Stimulated activated naive CD8-positive, alpha-beta T cell treated with anti-CD3 and anti-CD28 coated beads, Interleukin-15, Interleukin-2, amounts not matched to agents 100 U/mL and 50 U/mL, for 24 hours (primary cell): Measurements from ENCODE around the gene GRIP1.

ENCODE experiments used
- ATAC-seq: fragments of 150-1000 bp; cut with Tn5 transposase; one replicate; pipeline ENCODE4 v1.10.0; 2021
- DNase-seq: peaks from one replicate; pipeline ENCODE4 v3.0.0; 2021

GRIP1 gene, protein sequence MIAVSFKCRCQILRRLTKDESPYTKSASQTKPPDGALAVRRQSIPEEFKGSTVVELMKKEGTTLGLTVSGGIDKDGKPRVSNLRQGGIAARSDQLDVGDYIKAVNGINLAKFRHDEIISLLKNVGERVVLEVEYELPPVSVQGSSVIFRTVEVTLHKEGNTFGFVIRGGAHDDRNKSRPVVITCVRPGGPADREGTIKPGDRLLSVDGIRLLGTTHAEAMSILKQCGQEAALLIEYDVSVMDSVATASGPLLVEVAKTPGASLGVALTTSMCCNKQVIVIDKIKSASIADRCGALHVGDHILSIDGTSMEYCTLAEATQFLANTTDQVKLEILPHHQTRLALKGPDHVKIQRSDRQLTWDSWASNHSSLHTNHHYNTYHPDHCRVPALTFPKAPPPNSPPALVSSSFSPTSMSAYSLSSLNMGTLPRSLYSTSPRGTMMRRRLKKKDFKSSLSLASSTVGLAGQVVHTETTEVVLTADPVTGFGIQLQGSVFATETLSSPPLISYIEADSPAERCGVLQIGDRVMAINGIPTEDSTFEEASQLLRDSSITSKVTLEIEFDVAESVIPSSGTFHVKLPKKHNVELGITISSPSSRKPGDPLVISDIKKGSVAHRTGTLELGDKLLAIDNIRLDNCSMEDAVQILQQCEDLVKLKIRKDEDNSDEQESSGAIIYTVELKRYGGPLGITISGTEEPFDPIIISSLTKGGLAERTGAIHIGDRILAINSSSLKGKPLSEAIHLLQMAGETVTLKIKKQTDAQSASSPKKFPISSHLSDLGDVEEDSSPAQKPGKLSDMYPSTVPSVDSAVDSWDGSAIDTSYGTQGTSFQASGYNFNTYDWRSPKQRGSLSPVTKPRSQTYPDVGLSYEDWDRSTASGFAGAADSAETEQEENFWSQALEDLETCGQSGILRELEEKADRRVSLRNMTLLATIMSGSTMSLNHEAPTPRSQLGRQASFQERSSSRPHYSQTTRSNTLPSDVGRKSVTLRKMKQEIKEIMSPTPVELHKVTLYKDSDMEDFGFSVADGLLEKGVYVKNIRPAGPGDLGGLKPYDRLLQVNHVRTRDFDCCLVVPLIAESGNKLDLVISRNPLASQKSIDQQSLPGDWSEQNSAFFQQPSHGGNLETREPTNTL

DNA sequence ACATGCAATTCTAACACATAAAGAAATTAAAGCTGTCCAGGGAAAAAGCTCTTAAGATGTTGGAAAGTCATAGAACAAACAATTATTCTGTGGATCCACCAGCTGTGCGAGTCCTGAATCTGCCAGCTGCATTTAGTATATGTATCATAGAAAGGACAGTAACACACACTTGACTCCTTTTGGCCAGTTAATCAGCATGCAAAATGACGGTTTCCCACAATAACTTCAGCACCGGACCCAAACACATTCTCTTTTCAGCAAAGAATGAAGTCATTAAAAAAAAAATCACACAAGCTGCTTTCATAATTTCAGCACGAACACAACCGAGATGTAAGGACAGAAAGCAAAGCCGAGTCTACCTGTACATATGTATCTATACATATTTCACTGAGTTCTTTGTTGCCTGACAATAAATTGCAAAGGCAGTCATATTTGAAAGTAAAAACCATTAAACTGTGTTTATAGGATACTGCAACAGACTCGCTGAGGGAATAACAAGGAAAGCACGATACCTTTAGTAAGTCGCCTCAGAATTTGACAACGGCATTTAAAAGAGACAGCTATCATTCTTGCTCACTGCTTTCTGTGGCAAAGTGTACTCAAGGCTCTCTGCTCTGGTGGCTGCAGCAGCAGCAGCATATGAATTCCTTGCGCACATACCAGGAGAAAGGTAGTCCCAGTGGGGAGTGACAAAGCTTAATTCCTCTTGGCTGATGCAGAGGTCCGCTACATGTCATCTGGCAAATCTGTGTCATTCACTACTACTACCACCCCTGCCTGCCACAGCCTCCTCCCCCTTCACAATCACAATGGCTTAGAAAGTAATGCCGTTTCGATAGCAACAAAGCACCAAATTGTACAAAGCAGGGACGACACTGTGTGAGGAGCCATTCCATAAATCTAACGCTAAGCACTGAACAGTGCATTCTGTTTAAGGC lies at the start of gene GRIP1:
Gene GRIP1, minus strand, starts transcription at position 739 of the 938 bp plus-strand sequence. Its CDS starts 172 bp downstream, at position 567.
- no peak for DNase-seq
- ATAC-seq = no peak

DNA sequence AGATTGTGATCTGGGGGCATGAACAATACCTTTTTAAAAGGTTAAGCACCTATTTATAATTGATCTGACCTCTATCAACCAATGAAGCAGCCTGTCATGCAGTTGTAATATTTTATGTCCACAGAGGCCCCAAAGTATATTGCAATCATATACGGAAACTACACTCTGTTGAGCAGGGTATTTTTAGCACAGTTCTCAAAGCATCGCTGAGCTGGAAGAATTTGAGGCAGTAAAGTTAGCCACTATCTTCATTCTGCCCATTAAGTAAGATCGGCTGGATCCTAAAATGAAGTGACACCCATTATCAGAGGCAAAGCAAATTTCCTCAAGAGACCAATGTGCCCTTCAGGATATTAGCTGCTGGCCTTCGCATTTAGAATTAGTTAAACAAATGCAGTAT lies 47.7 kb upstream of the GRIP1 start:
- no peak for DNase-seq
- no peak for ATAC-seq

DNA sequence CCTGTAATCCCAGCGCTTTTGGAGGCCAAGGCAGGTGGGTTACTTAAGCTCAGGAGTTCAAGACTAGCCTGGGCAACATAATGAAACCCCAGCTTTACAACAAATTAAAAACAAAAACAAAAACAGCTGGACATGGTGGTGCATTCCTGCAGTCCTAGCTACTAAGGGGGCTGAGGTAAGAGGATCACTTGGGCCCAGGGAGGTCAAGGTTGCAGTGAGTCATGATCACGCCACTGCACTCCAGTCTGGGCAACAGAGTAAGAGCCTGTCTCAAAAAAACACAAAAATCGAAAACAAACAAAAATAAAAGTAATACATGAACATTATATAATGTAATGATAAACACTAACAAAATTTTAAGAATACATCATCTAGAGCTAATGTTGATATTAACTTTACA lies 46.2 kb upstream of the GRIP1 start:
- ATAC-seq (no peak), DNase-seq (no peak)

DNA sequence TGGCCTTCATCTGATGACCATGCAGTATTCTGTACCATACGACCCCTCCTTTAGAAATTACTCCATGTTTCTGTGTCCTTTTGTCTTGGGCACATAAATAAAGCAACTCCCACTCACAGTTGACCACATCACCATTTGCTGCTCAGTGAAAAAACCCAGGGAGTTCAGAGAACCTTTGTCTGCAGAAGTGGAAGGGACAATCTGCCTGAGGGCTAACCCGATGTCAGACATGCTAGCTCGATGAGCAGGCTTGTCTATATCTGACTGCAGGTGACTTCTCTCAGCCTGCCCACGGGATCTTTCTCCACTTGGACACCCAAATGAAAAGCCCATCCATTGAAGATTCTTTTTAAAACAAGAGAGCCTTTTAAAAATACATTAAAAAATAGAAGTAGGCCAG lies 45.7 kb upstream of the GRIP1 start:
- DNase-seq (no peak), ATAC-seq (no peak)

DNA sequence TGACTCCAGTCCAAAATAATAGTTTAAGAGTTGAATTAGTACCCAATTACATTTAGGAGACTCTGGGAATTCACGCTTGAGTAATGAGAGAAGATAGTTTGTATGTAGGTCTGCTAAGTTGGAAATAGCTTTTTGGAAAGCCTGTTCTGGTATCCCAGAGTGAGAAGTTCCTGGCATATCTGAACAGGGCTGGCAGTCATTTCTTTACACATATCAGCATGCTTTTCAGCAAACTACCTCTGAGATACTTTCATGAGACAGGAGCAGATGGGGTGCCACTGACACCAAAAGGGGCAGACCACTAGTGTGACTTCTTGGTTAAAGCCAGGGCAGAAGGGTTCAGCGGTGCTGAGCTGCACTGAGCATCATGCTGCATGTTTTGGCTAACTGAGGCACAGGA lies 45.1 kb upstream of the GRIP1 start:
- no peak for DNase-seq
- ATAC-seq = no peak

DNA sequence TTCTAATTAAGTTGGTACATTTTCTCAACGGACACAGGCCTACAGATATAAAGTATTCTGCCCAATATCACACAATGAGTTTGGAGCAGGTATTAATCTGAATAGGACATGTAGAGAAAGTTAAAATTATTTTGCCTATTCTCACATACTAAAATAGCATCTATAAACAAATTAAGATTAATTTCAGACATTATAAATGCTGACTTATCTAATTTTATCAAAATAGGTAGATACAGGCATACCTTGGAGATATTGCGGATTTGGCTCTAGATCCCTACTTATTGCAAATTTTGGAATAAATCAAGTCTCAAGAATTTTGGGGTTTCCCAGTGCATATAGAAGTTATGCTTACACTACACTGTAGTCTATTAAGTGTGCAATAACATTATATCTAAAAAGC lies 41.0 kb upstream of the GRIP1 start:
- ATAC-seq (no peak), DNase-seq (no peak)

DNA sequence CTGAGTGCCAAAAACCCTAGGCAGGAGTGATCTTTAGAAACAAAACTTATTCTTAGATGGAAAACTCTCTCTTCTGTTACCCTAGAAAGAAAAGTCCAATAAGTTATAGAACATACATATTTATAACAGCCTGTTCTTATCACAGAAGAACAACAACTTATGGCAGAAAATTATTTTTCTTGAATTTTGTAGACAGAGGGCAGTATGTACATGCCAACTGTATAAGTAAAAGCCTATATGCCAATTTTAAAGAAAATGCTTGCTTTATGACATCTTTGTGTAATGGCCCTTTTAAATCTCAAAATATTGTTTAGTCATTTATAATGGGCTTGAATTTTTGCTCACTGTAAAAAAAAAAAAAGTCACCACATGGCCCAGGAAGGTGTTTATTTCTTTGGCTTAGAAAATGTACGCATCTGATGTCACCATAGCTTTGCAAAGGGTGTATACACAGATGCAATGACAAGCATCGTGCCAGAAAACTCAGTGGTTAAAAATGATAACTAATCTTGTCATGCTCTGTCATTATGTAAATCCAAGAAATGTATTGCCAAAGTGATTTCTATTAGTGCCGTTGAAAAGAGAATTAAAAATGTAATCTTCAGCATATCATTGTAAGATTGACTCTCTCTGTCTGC lies 38.3 kb upstream of the GRIP1 start:
- DNase-seq = no peak
- no peak for ATAC-seq

DNA sequence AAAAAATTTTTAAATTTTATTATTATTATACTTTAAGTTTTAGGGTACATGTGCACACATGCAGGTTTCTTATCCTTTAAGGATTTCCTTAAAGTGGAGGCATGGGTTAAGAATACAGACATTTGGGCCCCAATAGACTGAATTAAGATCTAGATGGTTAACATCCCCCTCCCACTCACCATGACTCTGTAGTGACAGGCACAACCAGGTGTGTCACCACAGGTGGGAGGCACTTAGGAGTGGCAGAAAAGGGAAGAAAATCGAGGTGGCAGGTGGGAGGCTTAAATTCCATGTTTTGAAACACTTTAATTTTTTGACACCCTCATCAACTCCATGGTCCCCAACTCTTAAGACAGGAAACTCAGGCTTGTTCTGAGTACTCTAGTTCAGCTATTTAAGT lies 37.6 kb upstream of the GRIP1 start:
- peak; percentile 49 for ATAC-seq
- DNase-seq = no peak

DNA sequence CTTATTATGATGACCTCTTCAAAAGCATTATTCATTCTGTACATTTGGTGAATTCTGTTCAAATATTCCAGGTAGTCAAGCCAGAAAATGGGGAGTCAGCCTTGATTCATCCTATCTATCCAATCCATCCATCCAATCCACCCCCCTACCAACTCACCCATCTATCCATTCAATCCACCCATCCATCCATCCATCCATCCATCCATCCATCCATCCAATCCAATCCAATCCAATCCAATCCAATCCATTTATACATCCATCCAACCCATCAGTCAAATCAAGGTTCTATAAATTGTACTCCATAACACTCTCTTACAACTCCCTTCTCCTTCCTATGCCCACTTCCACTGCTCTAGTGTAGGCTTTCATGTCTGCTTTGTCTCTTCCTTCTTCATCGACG lies 35.8 kb upstream of the GRIP1 start:
- no peak for DNase-seq
- no peak for ATAC-seq

DNA sequence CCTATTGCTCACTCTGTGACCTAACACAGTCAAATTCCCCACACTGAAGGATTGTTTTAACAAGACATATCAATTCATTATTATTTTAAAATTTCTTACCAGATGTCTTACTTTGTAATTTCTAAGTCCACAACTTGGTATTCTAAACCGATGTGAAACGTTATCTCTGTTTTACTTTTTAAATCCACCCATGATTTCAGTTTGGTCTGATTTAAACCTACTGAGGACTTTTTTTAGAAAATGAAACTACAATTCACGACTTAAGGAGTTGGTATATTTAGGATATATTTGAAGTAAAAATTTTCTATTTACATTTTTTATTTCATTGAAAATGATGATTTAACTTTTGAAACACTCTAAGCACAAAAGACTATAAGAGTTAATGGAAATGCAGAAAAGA lies 35.1 kb upstream of the GRIP1 start:
- ATAC-seq (no peak), DNase-seq (no peak)

DNA sequence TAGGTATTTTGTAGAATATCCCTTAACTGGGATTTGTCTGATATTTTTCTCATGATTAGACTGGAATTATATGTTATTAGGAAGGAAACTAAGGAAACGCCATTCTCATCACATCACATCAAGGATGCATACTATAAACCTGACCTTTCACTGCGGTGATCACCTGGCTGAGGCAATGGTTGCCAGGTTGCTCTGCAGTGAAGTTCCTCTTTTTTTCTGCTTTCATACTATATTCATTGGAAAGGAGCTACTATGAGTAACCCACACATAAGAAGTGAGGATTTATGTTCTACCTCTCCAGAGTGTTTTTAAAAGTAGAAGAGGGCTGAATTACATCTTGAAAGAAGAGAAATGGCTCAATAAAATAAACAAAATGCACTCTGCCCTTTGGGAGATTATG lies 31.0 kb upstream of the GRIP1 start:
- ATAC-seq = no peak
- no peak for DNase-seq

DNA sequence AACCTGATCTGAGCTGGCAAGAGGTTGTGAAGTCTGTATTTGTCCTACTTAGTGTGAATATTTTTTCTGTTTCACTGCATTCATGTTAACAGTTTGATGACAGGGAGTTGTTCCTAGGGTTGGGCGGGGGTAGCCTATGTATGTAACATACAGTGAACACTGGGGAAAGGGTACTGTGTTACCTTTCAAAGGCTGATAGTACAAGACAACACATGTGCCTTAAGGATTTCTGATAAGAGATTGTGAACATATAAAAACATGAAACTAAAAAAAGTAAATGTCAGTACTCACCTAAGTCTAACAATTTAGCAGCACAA lies 30.5 kb upstream of the GRIP1 start:
- no peak for ATAC-seq
- no peak for DNase-seq

DNA sequence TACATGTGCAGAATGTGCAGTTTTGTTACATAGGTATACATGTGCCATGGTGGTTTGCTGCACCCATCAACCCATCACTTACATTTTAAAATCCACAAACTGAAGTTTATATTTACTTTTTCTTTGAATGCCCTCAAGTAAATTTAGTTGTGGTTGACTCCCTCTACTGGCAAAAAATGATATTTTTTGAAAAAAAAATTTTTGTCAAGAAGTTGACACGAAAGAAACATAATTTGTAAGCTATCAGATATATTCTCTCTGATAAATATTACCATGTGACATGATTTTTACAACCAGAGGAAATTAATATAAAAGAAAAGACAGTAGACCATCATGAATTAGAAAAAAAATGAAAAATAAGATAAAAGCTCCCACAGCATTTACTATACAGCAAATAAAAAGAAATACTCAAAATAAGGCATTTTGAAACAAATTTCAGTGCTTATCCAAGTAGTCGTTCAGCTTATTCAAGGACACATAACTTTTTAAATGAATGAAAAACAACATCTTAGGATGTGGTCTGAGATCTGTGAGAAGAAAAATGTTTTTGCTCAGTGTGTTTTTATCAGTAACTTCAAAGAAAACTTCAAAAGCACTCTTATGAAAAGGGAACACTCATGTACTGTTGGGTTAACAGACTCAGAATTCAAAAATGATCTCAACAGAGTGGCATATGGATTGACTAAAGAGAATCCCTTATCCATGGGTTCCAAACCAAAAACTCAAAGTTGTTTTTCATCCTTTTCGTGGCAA lies 30.0 kb upstream of the GRIP1 start:
- no peak for ATAC-seq

DNA sequence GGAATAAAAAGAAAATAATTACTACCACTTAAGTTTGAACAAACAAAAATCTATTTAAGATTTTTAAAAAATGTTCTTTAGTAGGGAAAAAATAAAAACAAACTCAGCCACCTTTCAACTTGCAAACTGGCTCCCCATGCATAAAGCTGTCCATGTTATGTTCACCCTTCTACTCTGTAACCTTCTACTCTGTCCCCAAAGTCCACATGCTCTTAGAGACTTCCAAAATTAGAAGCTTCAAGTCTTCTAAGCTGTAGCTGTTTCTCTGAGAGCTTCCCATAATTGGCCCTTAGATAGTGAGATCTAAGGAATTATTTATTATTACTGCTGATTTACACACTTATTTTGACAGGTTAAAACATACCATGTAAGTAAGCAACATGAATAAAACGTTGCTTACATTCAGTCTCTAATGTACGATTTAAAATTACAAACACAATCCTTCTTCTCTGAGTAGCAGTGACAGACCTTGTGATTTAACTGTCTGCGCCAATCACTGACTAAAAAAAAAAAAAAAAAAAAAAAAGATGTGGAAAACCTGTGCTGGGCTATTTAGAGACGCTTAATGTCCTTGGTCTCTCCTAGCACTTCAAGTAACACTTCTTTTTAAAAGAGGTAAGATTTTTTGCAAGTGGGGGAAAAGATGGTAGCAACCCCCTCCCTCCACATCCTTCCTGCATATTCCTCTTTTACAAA lies 28.3 kb upstream of the GRIP1 start:
- no peak for DNase-seq
- no peak for ATAC-seq

More for the DNA sequence above, 30.0 kb upstream of the GRIP1 start:
- no peak for DNase-seq

DNA sequence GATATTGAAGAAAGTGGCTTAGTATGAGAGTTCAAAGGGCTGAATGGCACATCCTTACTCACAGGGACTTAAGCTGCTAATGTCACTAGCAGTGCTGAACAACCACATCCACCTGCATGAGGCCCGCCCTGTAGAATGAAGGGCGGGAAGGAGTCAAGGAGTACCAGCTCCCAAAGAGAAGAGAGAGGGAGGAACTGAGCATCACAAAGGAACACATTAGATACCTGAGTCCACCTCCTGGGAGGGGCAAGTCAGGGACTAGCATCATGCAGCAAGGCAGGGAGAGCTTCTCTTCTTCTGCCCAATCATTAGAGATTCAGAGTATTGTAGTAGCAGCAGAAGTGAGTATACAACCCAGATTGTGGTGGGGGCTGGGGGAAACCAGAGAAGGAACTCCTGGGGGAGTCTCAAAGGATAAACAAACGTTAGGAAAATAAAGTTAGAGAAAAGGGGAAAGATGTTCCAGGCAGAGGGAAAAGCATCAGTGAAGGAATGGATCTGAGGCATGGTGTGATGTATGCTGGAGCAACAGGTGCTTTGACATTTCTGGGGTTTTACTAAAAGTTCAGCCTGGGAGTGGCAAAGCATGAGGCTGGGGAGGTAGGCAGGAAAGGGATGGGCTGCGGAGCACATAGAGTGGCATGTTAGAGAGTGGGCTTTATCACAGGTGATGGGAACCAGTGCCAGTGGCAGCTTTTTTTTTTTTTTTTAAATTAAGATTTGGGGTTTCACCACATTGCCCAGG lies 21.0 kb upstream of the GRIP1 start:
- DNase-seq = no peak
- no peak for ATAC-seq

DNA sequence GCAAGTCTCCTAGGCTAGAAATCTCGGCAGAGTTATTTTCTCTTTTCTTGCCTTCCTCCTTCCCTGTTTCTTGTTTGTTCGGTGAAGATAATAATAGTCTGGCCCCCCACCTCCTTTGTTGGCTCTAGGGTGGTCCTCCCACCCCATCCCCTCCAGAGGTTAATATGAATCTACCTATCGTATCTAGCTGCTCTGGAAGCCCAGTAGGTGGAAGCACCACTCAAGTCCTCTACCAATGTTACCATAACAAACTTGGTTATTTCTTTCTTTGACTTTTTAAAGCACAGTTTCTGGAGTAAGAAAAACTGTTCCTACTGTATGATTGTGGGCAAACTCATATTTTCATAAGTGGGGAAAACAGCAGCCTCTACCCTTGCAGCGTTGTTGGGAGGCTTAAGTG lies 19.7 kb upstream of the GRIP1 start:
- DNase-seq = no peak
- ATAC-seq = no peak

DNA sequence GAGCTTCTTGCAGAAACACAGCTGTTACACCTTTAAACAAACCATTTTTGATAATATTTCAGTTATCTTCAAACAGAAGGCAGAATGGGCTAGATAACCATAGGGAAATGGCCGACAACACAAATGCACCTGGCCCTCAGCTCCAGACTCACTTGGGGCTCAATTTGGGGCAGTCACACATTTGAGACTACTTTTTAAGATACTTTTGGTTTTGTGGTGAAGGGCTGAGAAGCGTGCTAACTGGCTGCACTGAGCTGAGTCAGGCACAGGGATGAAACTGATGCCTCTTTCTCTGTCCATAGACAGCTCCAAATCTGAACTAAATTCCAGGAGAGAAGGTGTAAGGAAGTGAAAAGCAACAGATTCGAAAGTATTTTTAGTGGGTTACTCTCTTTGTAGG lies 18.5 kb upstream of the GRIP1 start:
- ATAC-seq (no peak), DNase-seq (no peak)

DNA sequence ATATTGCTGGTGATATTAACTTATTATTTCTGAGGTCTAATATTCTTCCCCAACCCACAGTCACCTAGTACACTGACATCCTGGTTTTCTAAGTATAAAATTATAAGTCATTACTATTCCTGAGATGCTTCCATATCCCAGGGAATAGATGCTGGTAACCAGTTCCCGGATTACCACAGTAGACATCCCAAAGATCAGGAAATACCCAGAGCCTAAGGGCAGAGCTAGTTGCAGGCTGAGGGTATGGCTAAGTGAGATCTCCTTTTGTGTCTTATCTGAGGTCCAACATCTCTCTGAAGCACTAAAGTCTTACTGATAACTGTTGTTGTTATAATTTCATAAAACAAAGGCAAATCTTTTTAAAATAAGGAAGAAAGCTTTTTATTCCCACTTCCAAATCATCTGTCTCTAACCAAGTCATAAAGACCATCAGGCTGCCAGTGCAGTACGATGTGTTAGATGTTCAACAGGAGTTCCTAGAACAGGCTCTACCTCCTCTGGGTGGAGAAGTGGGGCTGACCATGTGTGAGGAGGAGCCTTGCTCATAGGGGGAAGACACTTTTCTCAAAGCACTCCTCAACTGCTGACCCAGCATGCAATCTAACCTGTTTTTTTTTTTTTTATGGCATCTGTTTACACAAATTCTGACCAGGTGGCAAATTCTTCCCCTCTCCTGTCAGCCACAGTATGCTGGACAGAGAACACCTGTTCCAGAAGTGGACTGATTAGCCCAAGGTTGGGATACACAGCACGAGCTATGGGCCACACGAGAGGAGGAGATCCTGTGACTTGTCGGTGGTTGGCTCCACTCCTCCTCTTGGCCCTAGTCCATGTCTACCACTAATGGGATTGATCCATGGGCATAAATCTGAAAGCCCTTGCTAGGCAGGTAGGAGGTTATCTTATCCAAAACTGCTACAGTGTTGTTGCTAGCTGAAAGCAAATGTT lies 16.1 kb upstream of the GRIP1 start:
- DNase-seq (no peak), ATAC-seq (no peak)
